WERI-Rb-1 (cell line): ENCODE measurements around the gene BICDL2.

ENCODE experiments used
- DNase-seq: peaks from one replicate; pipeline ENCODE4 v3.0.0-alpha.2; 2020
- H3K27ac ChIP-seq: fragments of 250-450 bp; sonication (Bioruptor Pico); 2 replicates; pipeline ENCODE4 v1.5.1; 2020; ENCODE audit warnings: mild to moderate bottlenecking, moderate library complexity
- H3K27me3 ChIP-seq: fragments of 250-450 bp; sonication (Bioruptor Pico); 2 replicates; pipeline ENCODE4 v1.5.1; 2021; ENCODE audit warnings: mild to moderate bottlenecking, low read depth, moderate library complexity; ENCODE audit not compliant: insufficient read depth, severe bottlenecking
- H3K36me3 ChIP-seq: fragments of 250-450 bp; sonication (Bioruptor Pico); 2 replicates; pipeline ENCODE4 v1.5.1; 2020; ENCODE audit warnings: mild to moderate bottlenecking, moderate library complexity
- H3K4me3 ChIP-seq: 2 replicates; pipeline ENCODE4 v1.5.1; 2011; ENCODE audit warnings: low read depth, mild to moderate bottlenecking, control low read depth, low read length
- H3K9me3 ChIP-seq: fragments of 250-450 bp; sonication (Bioruptor Pico); 2 replicates; pipeline ENCODE4 v1.5.1; 2021; ENCODE audit warnings: mild to moderate bottlenecking, moderate library complexity; ENCODE audit not compliant: severe bottlenecking
- CTCF ChIP-seq: IDR thresholded peaks from 2 replicates; pipeline ENCODE4 v1.5.1; 2011; ENCODE audit warnings: low read depth, mild to moderate bottlenecking, control low read depth, inconsistent platforms, low read length

Gene BICDL2

GRCh38 chr16:3001316-3001715 is 35.4 kb downstream of the BICDL2 start:
- DNase-seq: peak; percentile 42
- TF ChIP-seq CTCF: 0 out of 2 replicates have a peak, but pooled peaks have one; percentile 15
- Histone ChIP-seq H3K4me3 (no peak overlapping the region), H3K27me3 (no peaks in the 10 kb centered on the region), H3K27ac (no peak overlapping the region), H3K36me3 (no peaks in the 10 kb centered on the region), H3K9me3 (no peaks in the 10 kb centered on the region)

- no peaks in the 10 kb centered on the region for H3K27me3 ChIP-seq
These were observed 36.2 kb downstream of the BICDL2 start for GRCh38 chr16:3000540-3000939.

GRCh38 chr16:2999929-3000328 is 36.8 kb downstream of the BICDL2 start:
- no peaks in the 10 kb centered on the region for H3K9me3 ChIP-seq
- no peak for TF ChIP-seq CTCF
- H3K27ac ChIP-seq: no peak overlapping the region
- H3K4me3 ChIP-seq: no peak overlapping the region
- DNase-seq: no peak
- H3K36me3 ChIP-seq: no peaks in the 10 kb centered on the region
- H3K27me3 ChIP-seq: no peaks in the 10 kb centered on the region

More at GRCh38 chr16:3000540-3000939, 36.2 kb downstream of the BICDL2 start:
- no peak for DNase-seq
- H3K27ac ChIP-seq: no peak overlapping the region
- no peaks in the 10 kb centered on the region for H3K36me3 ChIP-seq
- no peak for TF ChIP-seq CTCF
- no peaks in the 10 kb centered on the region for H3K9me3 ChIP-seq
- H3K4me3 ChIP-seq: no peak overlapping the region

- TF ChIP-seq CTCF: no peak
- Histone ChIP-seq H3K36me3 (no peaks in the 10 kb centered on the region), H3K27ac (no peak overlapping the region), H3K4me3 (no peak overlapping the region), H3K9me3 (no peaks in the 10 kb centered on the region), H3K27me3 (no peaks in the 10 kb centered on the region)
- no peak for DNase-seq
These were observed 40.4 kb downstream of the BICDL2 start for GRCh38 chr16:2996298-2996697.

- no peak overlapping the region for H3K27ac ChIP-seq
- no peak overlapping the region for H3K4me3 ChIP-seq
- no peak for TF ChIP-seq CTCF
- DNase-seq: no peak
- H3K36me3 ChIP-seq: no peaks in the 10 kb centered on the region
- H3K27me3 ChIP-seq: no peaks in the 10 kb centered on the region
- no peaks in the 10 kb centered on the region for H3K9me3 ChIP-seq
These were observed 44.2 kb downstream of the BICDL2 start for GRCh38 chr16:2992383-2993081.
